Astrocyte of the cerebellum (primary cell): ENCODE results near the gene FGFR3.

ENCODE experiments used
- DNase-seq: peaks from one replicate; pipeline ENCODE4 v3.0.0-alpha.2; 2011; ENCODE audit warnings: low read depth
- H3K4me3 ChIP-seq: 2 replicates; pipeline ENCODE4 v1.5.1; 2011; ENCODE audit warnings: mild to moderate bottlenecking, low read depth, low read length, moderate library complexity
- CTCF ChIP-seq: IDR thresholded peaks from 2 replicates; pipeline ENCODE4 v1.5.1; 2012; ENCODE audit warnings: low read length, low read depth, moderate library complexity, mild to moderate bottlenecking; ENCODE audit errors: missing control alignments
- in situ Hi-C: cut with HindIII; loops from 2 replicates; pipeline ENCODE4 v1.10.0; 2017; ENCODE audit warnings: low sequenced_read_pairs

Gene FGFR3

GRCh38 chr4:1815997-1816860 lies 23.1 kb downstream of the FGFR3 start:
- in situ Hi-C loops: no loop called here
- H3K4me3 ChIP-seq: no peak overlapping the region
- no peak for DNase-seq
- TF ChIP-seq CTCF: no peak

GRCh38 chr4:1819284-1819683 lies 26.2 kb downstream of the FGFR3 start:
- TF ChIP-seq CTCF: no peak
- DNase-seq: no peak
- no peak overlapping the region for H3K4me3 ChIP-seq
- in situ Hi-C loops: no loop called here

GRCh38 chr4:1819816-1820215 lies 26.7 kb downstream of the FGFR3 start:
- DNase-seq: no peak
- in situ Hi-C loops: no loop called here
- no peak overlapping the region for H3K4me3 ChIP-seq
- no peak for TF ChIP-seq CTCF

GRCh38 chr4:1821679-1822567 lies 28.8 kb downstream of the FGFR3 start:
- no peak for TF ChIP-seq CTCF
- DNase-seq: no peak
- no peak overlapping the region for H3K4me3 ChIP-seq
- in situ Hi-C loops: no loop called here

GRCh38 chr4:1822568-1823544 lies 29.8 kb downstream of the FGFR3 start:
- DNase-seq: no peak
- in situ Hi-C loops: no loop called here
- TF ChIP-seq CTCF: no peak

GRCh38 chr4:1823545-1823932 lies 30.4 kb downstream of the FGFR3 start:
- in situ Hi-C loops: no loop called here
- H3K4me3 ChIP-seq: no peak overlapping the region
- TF ChIP-seq CTCF: no peak
- no peak for DNase-seq

More at GRCh38 chr4:1822568-1823544, 29.8 kb downstream of the FGFR3 start:
- H3K4me3 ChIP-seq: no peak overlapping the region
